A673 (cell line): ENCODE results near the gene HYCC1.

ENCODE experiments used
- CTCF ChIP-seq: fragments of 300-800, 200-600 bp; sonication (generic); conservative IDR thresholded peaks from 2 replicates; pipeline ENCODE4 v1.5.1; 2017; ENCODE audit warnings: low read depth, mild to moderate bottlenecking, antibody characterized with exemption, low read length, moderate library complexity, mixed read lengths
- EZH2 ChIP-seq: fragments of 200-600 bp; sonication (generic); IDR thresholded peaks from 2 replicates; pipeline ENCODE4 v1.6.1; 2017; ENCODE audit warnings: borderline replicate concordance, low read depth, mild to moderate bottlenecking, mixed read lengths, antibody characterized with exemption, low read length; ENCODE audit not compliant: poor library complexity, severe bottlenecking

- TF ChIP-seq CTCF (no peak), EZH2 (no peak)
Measured at GRCh38 chr7:23026164-23026563, 12.2 kb upstream of the HYCC1 start.
